K562 (cell line): Measurements from ENCODE around the gene ITM2A. TPM values are rescaled to one million over a fixed set of nuclear protein-coding genes. Genes with fewer than 3 reads are reported as not detected.

Experiments used
- ATAC-seq: fragments of 200-7000 bp; cut with Tn5 transposase; 3 replicates; pipeline ENCODE4 v1.9.1; 2020; ENCODE audit warnings: moderate library complexity
- BruUV-seq: library from RNA; stranded (reverse); fragments of 400-500 nt; replicated peaks from 2 replicates; lab custom pipeline; 2021; lab: Mats Ljungman, UMichigan
- CTCF ChIA-PET: fragments of 300-600 bp; formaldehyde crosslinking; extraction: SDS; loops from one replicate; lab custom pipeline; 2021; ENCODE audit warnings: low intra/inter-chr PET ratio; lab: Yijun Ruan, JAX
- POLR2A ChIA-PET: fragments of 300-600, 350-650 bp; sonication (Branson Sonifier 250); formaldehyde crosslinking; extraction: SDS; loops from one replicate; lab custom pipeline; 2021; ENCODE audit warnings: antibody characterized with exemption, inconsistent platforms; lab: Yijun Ruan, JAX
- DNase-seq, 4 experiments: peaks; one replicate each; pipeline versions ENCODE4 v3.0.0 to v3.0.0-alpha.2; 2011 to 2018; ENCODE audit warnings: low spot score in 3 of 4, mixed read lengths in 3 of 4; ENCODE audit errors: extremely low read depth in 1 of 4
- FAIRE-seq: peaks from 2 replicates; lab custom pipeline; 2011; peaks lifted over from hg19 to GRCh38; lab: Jason Lieb, UNC
- H2AFZ ChIP-seq: 2 replicates; pipeline ENCODE4 v1.6.0; 2011; ENCODE audit warnings: low read depth, low read length, control low read depth, inconsistent platforms
- H3K27ac ChIP-seq: fragments of 200-600 bp; 3 replicates; pipeline ENCODE4 v1.8.0; 2011; ENCODE audit warnings: low read depth, mild to moderate bottlenecking, control low read depth, inconsistent platforms, low read length, moderate library complexity, mixed read lengths; ENCODE audit errors: extremely low read depth
- H3K27me3 ChIP-seq, 2 experiments: fragments of 300-600 bp in 1 of 2; 2 replicates in 1 of 2; 3 replicates in 1 of 2; pipeline versions ENCODE4 v1.6.0 to v1.8.0; 2011; ENCODE audit warnings: inconsistent platforms in 2 of 2, low read length in 2 of 2, mild to moderate bottlenecking in 1 of 2, mixed read lengths in 1 of 2, moderate library complexity in 1 of 2; ENCODE audit not compliant: control insufficient read depth in 2 of 2, insufficient read depth in 2 of 2
- H3K36me3 ChIP-seq: fragments of 300-600 bp; 3 replicates; pipeline ENCODE4 v1.8.0; 2011; ENCODE audit warnings: mild to moderate bottlenecking, low read length, inconsistent platforms; ENCODE audit not compliant: control insufficient read depth, insufficient read depth
- H3K4me1 ChIP-seq, 2 experiments: fragments of 200-600 bp in 1 of 2; replicated peaks in 1 of 2; 2 replicates in 1 of 2; 3 replicates in 1 of 2; pipeline versions ENCODE4 v1.5.1 to v1.8.0; 2011; ENCODE audit warnings: inconsistent platforms in 2 of 2, low read length in 2 of 2, mild to moderate bottlenecking in 1 of 2, mixed read lengths in 1 of 2, moderate library complexity in 1 of 2; ENCODE audit not compliant: control insufficient read depth in 2 of 2, insufficient read depth in 2 of 2
- H3K4me2 ChIP-seq: 2 replicates; pipeline ENCODE4 v1.6.1; 2011; ENCODE audit warnings: low read length, control low read depth, inconsistent platforms, mixed read lengths; ENCODE audit not compliant: insufficient read depth
- H3K4me3 ChIP-seq: fragments of 200-600 bp; sonication (generic), shearing (Covaris generic); 2 replicates; pipeline ENCODE4 v1.5.1; 2016; ENCODE audit warnings: control low read depth, inconsistent platforms
- H3K79me2 ChIP-seq: fragments of 200-600 bp; 3 replicates; pipeline ENCODE4 v1.8.0; 2011; ENCODE audit warnings: low read length, inconsistent platforms; ENCODE audit not compliant: control insufficient read depth, insufficient read depth
- H3K9ac ChIP-seq, 2 experiments: 2 replicates each; pipeline versions ENCODE4 v1.6.0 to v1.6.1; 2011; ENCODE audit warnings: low read depth in 2 of 2, low read length in 2 of 2, control low read depth in 1 of 2, inconsistent platforms in 1 of 2, mild to moderate bottlenecking in 1 of 2, mixed read lengths in 1 of 2; ENCODE audit not compliant: insufficient read depth in 1 of 2
- H3K9me1 ChIP-seq: one replicate; pipeline ENCODE4 v1.6.0; 2011; ENCODE audit warnings: inconsistent platforms, mild to moderate bottlenecking, low read length, moderate library complexity; ENCODE audit not compliant: control insufficient read depth, insufficient read depth
- H3K9me3 ChIP-seq: replicated peaks from 2 replicates; pipeline ENCODE4 v1.5.1; 2011; ENCODE audit warnings: low read depth, low read length, inconsistent platforms; ENCODE audit not compliant: control insufficient read depth, insufficient read depth
- H4K20me1 ChIP-seq: replicated peaks from 2 replicates; pipeline ENCODE4 v1.6.1; 2011; ENCODE audit warnings: low read length, inconsistent platforms, mixed read lengths; ENCODE audit not compliant: control insufficient read depth, insufficient read depth
- ARID2 ChIP-seq: fragments of 450-650 bp; IDR thresholded peaks from 2 replicates; pipeline ENCODE4 v1.6.1; 2017; ENCODE audit warnings: antibody characterized with exemption, mild to moderate bottlenecking
- CBX1 ChIP-seq: sonication (generic); IDR thresholded peaks from 2 replicates; pipeline ENCODE4 v1.6.1; 2016; ENCODE audit warnings: antibody characterized with exemption, low read depth, mild to moderate bottlenecking
- CBX5 ChIP-seq: IDR thresholded peaks from 2 replicates; pipeline ENCODE4 v1.6.1; 2014; ENCODE audit warnings: low read depth, borderline replicate concordance
- GABPB2 ChIP-seq: fragments of 250-450 bp; sonication (Bioruptor Pico); conservative IDR thresholded peaks from 2 replicates; pipeline ENCODE4 v1.5.1; 2021; ENCODE audit warnings: mild to moderate bottlenecking
- MTA1 ChIP-seq: fragments of 450-650 bp; IDR thresholded peaks from 2 replicates; pipeline ENCODE4 v1.6.1; 2017; ENCODE audit warnings: borderline replicate concordance
- NBN ChIP-seq: fragments of 450-650 bp; IDR thresholded peaks from 2 replicates; pipeline ENCODE4 v1.6.1; 2016; ENCODE audit warnings: low read depth, mild to moderate bottlenecking
- NELFE ChIP-seq: IDR thresholded peaks from 2 replicates; pipeline ENCODE4 v1.6.1; 2011; ENCODE audit warnings: mild to moderate bottlenecking; ENCODE audit not compliant: insufficient read depth, insufficient read length
- RNF2 ChIP-seq: sonication (generic); IDR thresholded peaks from 2 replicates; pipeline ENCODE4 v1.6.1; 2016
- TAF9B ChIP-seq: fragments of 450-650 bp; IDR thresholded peaks from 2 replicates; pipeline ENCODE4 v1.6.1; 2018; ENCODE audit warnings: mild to moderate bottlenecking; ENCODE audit not compliant: partially characterized antibody
- ZBTB8A ChIP-seq: fragments of 450-650 bp; IDR thresholded peaks from 2 replicates; pipeline ENCODE4 v1.6.1; 2018; ENCODE audit warnings: mild to moderate bottlenecking, moderate library complexity; ENCODE audit not compliant: partially characterized antibody
- ZKSCAN3 ChIP-seq: fragments of 250-450 bp; sonication (Bioruptor Pico); IDR thresholded peaks from 2 replicates; pipeline ENCODE4 v1.4.0; 2020
- ZNF174 ChIP-seq: fragments of 250-450 bp; sonication (Bioruptor Pico); IDR thresholded peaks from 2 replicates; pipeline ENCODE4 v1.4.0; 2020; ENCODE audit warnings: mild to moderate bottlenecking
- ZSCAN32 ChIP-seq: fragments of 450-650 bp; formaldehyde crosslinking; IDR thresholded peaks from 2 replicates; pipeline ENCODE4 v1.4.0; 2020; ENCODE audit warnings: mild to moderate bottlenecking, moderate library complexity
- WGBS: fragments of 100-300 bp; shearing (Covaris generic); methylation state at CpG from one replicate; pipeline ENCODE4 v1.1.6; 2016; ENCODE audit warnings: low coverage, mixed read lengths; ENCODE audit not compliant: insufficient coverage; ENCODE audit errors: missing lambda C conversion rate; 5-methylcytosine and 5-hydroxymethylcytosine counted together
- in situ Hi-C: fragments of 300-500 bp; cut with MboI; formaldehyde crosslinking; loops from 4 replicates; pipeline ENCODE4 v1.15.0; 2018; ENCODE audit warnings: inconsistent platforms, mixed read lengths
- intact Hi-C: fragments of 100-400 bp; cut with micrococcal nuclease; formaldehyde crosslinking; loops from 2 replicates; pipeline ENCODE4 v1.14.2; 2022
- polyA plus RNA-seq, 8 experiments: library from polyadenylated mRNA; depleted of rRNA in 4 of 8; stranded (reverse) in 5 of 8; unstranded in 3 of 8; fragments of >200 nt; fragmentation: Nextera tagmentation in 2 of 8; fragmentation: Illumina TruSeq in 1 of 8; extraction: Ambion mirVana in 2 of 8; extraction: Trizol in 1 of 8; gene quantifications; 2 replicates each; pipeline versions ENCODE4 v1.2.1 to v1.2.3, GENCODE V29; 2011 to 2014; ENCODE audit warnings: inconsistent platforms in 1 of 8, missing spikeins in 1 of 8
- total RNA-seq, 7 experiments: library from RNA; depleted of rRNA in 6 of 7; stranded (reverse); fragments of >200 nt in 6 of 7; fragmentation: Illumina TruSeq in 2 of 7; extraction: Trizol in 2 of 7; gene quantifications; 2 replicates each; pipeline versions ENCODE4 v1.2.1 to v1.2.3, GENCODE V29; 2011 to 2021; ENCODE audit warnings: low replicate concordance in 1 of 7

The ITM2A gene
- total and polyA plus RNA-seq, 9 of the 15 experiments (the other 6 are each of a cell fraction or from before 2014, with no cell fraction given): 29.4 to 117 (median 57.4) TPM

DNA sequence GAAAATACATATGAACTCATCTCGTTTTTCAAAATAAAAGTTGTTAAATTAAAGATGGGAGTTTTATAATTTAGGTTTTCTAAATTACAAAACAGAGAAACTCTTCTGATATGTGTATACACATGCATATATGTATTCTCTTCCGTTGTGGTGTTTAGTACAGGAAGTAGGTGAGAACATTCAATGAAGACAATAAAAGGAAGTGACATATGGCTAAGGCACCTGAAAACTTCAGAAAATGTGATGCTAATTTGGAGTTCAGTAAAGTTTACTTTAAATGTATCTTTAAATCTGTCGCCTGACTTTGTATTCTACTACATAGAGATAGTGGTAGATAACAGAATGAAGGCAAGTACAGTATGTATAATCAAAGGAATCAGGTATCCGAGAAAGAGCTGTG is 33.5 kb upstream of the ITM2A start:
- intact Hi-C loops: no loop called here
- TF ChIP-seq GABPB2 (CRISPR knock-in tag) (no peak), MTA1 (no peak), RNF2 (no peak), NBN (no peak), CBX1 (no peak), CBX5 (no peak), ZKSCAN3 (CRISPR knock-in tag) (no peak), NELFE (no peak), ZSCAN32 (CRISPR knock-in tag) (no peak), ZNF174 (CRISPR knock-in tag) (no peak), ARID2 (no peak), TAF9B (no peak), ZBTB8A (no peak)
- Histone ChIP-seq H3K27me3 (no peaks in the 10 kb centered on the region), H3K79me2 (no peaks in the 10 kb centered on the region), H4K20me1 (no peaks in the 10 kb centered on the region), H3K9me3 (no peaks in the 10 kb centered on the region), H3K9me1 (no peaks in the 10 kb centered on the region), H3K4me3 (no peak overlapping the region), H3K4me1 (no peaks in the 10 kb centered on the region), H3K27ac (no peak overlapping the region), H3K4me2 (no peak overlapping the region), H3K36me3 (no peaks in the 10 kb centered on the region), H3K9ac (no peak overlapping the region), H2AFZ (no peak overlapping the region)
- BruUV-seq: no TSS peak
- in situ Hi-C loops: no loop called here
- ATAC-seq (no peak), FAIRE-seq (no peak), DNase-seq (no peak)
- 3% methylated on average over 4 of the region's 4 CpGs for WGBS
- POLR2A ChIA-PET: no interaction called here
- CTCF ChIA-PET: no interaction called here
